ENCODE measurements around the gene POLE. TPM values are rescaled to one million over a fixed set of nuclear protein-coding genes. Genes with fewer than 3 reads are reported as not detected.

POLE gene
- total and polyA plus RNA-seq, 2 donors from 2014 or later, result 5.3 to 23.0 TPM

DNA sequence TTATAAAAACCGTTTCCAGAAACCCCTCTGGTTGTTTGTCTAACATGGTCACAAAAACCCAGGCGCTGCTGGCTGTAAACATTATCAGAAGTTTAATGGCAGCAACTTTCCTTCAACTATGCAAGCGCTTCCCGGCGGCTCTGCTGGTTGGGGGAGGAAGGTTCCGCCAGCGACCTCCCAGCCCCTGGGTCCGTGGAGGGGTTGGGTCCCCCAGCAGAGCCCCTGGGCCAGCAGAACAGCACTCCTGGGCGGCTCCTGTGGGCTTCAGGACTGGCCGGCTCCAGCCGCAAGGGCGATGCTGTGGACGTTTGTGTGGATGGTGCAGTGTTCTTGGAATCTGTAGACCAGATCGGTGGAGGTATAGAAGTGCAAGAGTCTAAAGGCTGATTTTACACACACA lies 102.7 kb downstream of the POLE start:
- intact Hi-C loops (cut with DNase I), result no loop called here
- DNase-seq (no peak), FAIRE-seq (no peak)
- Histone ChIP-seq H3K27me3 (ENCODE audit: control insufficient read depth, insufficient read depth, low read length) (no peaks in the 10 kb centered on the region), H3K9ac (ENCODE audit: low read length in 3 of 3) (no peak overlapping the region), H3K4me3 (ENCODE audit: low read length in 3 of 3) (no peak overlapping the region), H3K9me3 (ENCODE audit: control insufficient read depth in 2 of 3, insufficient read depth in 1 of 3, low read length in 3 of 3) (no peaks in the 10 kb centered on the region), H3K27ac (ENCODE audit: low read depth in 2 of 2, low read length in 2 of 2) (no peak overlapping the region), H3K36me3 (ENCODE audit: control insufficient read depth in 2 of 3, insufficient read depth in 3 of 3, low read length in 3 of 3) (no peaks in the 10 kb centered on the region), H3K4me1 (ENCODE audit: control insufficient read depth in 2 of 3, insufficient read depth in 2 of 3, low read depth in 1 of 3, low read length in 3 of 3) (no peaks in the 10 kb centered on the region)
- TF ChIP-seq CTCF (IDR thresholded peaks at IDR 0.05; ENCODE audit: borderline replicate concordance, extremely low read depth, insufficient read depth), result no peak

GRCh38 chr12:132583736-132584135 lies 103.4 kb downstream of the POLE start:
- DNase-seq (peak in 4 of 5 donors; percentile 43 to 68 (median 61)), FAIRE-seq (no peak)
- Histone ChIP-seq H3K9me3 (ENCODE audit: control insufficient read depth in 2 of 3, insufficient read depth in 1 of 3, low read length in 3 of 3) (no peaks in the 10 kb centered on the region), H3K4me3 (ENCODE audit: low read length in 3 of 3) (no peak overlapping the region), H3K9ac (ENCODE audit: low read length in 3 of 3) (no peak overlapping the region), H3K27ac (ENCODE audit: low read depth in 2 of 2, low read length in 2 of 2) (no peak overlapping the region), H3K27me3 (ENCODE audit: control insufficient read depth, insufficient read depth, low read length) (no peaks in the 10 kb centered on the region), H3K4me1 (ENCODE audit: control insufficient read depth in 2 of 3, insufficient read depth in 2 of 3, low read depth in 1 of 3, low read length in 3 of 3) (no peaks in the 10 kb centered on the region), H3K36me3 (ENCODE audit: control insufficient read depth in 2 of 3, insufficient read depth in 3 of 3, low read length in 3 of 3) (no peaks in the 10 kb centered on the region)
- intact Hi-C loops (cut with DNase I), result no loop called here
- no peak for TF ChIP-seq CTCF (IDR thresholded peaks at IDR 0.05; ENCODE audit: borderline replicate concordance, extremely low read depth, insufficient read depth)

GRCh38 chr12:132583411-132583710 lies 103.8 kb downstream of the POLE start:
- DNase-seq, result peak in 2 of 5 donors; percentile 47 to 54
- H3K4me3 ChIP-seq (ENCODE audit: low read length in 3 of 3), result no peak overlapping the region

More at GRCh38 chr12:132583411-132583710, 103.8 kb downstream of the POLE start:
- Histone ChIP-seq H3K4me1 (ENCODE audit: control insufficient read depth in 2 of 3, insufficient read depth in 2 of 3, low read depth in 1 of 3, low read length in 3 of 3) (no peaks in the 10 kb centered on the region), H3K9ac (ENCODE audit: low read length in 3 of 3) (no peak overlapping the region), H3K36me3 (ENCODE audit: control insufficient read depth in 2 of 3, insufficient read depth in 3 of 3, low read length in 3 of 3) (peaks cover 0 to 3% (median 0%) of the 10 kb centered on the region in 3 donors), H3K27ac (ENCODE audit: low read depth in 2 of 2, low read length in 2 of 2) (no peak overlapping the region), H3K9me3 (ENCODE audit: control insufficient read depth in 2 of 3, insufficient read depth in 1 of 3, low read length in 3 of 3) (no peaks in the 10 kb centered on the region), H3K27me3 (ENCODE audit: control insufficient read depth, insufficient read depth, low read length) (no peaks in the 10 kb centered on the region)
- no peak for TF ChIP-seq CTCF (IDR thresholded peaks at IDR 0.05; ENCODE audit: borderline replicate concordance, extremely low read depth, insufficient read depth)
- intact Hi-C loops (cut with DNase I), result no loop called here
- no peak for FAIRE-seq

All from kidney (tissue), 14 donors.